NB4 (cell line): ENCODE data around the gene RNU6-7.

Experiments used
- CTCF ChIP-seq: IDR thresholded peaks from one replicate; pipeline ENCODE4 v1.5.1; 2012; ENCODE audit warnings: low read depth, low read length
- MYC ChIP-seq: IDR thresholded peaks from 2 replicates; pipeline ENCODE4 v1.6.1; 2011; ENCODE audit warnings: low read depth, low read length
- POLR2A ChIP-seq: IDR thresholded peaks from 2 replicates; pipeline ENCODE4 v1.6.1; 2011; ENCODE audit warnings: mild to moderate bottlenecking; ENCODE audit not compliant: insufficient read length; ENCODE audit errors: extremely low read depth

GRCh38 chr14:32166924-32167323 is 34.9 kb upstream of the RNU6-7 start:
- no peak for TF ChIP-seq CTCF
- TF ChIP-seq MYC, result no peak
- no peak for TF ChIP-seq POLR2A
